CD4-positive, CD25-positive, alpha-beta regulatory T cell (primary cell): ENCODE measurements around the gene EPHB6. TPM values are rescaled to one million over a fixed set of nuclear protein-coding genes. Genes with fewer than 3 reads are reported as not detected.

Experiments used
- ATAC-seq, 2 donors: fragments of 150-1000 bp; cut with Tn5 transposase; one replicate each; pipeline ENCODE4 v1.10.0; 2021; ENCODE audit warnings: low read depth in 2 of 2, moderate number of reproducible peaks in 2 of 2, moderate library complexity in 1 of 2
- DNase-seq, 3 donors: peaks; one replicate each; pipeline versions ENCODE4 v3.0.0 to v3.0.0-alpha.2; 2012 to 2022; ENCODE audit warnings: mixed read lengths in 1 of 3
- H3K27ac ChIP-seq: one replicate; pipeline ENCODE4 v1.7.0; 2013; ENCODE audit warnings: mild to moderate bottlenecking, low read length; ENCODE audit not compliant: insufficient read depth, poor library complexity, severe bottlenecking
- H3K27me3 ChIP-seq: one replicate; pipeline ENCODE4 v1.7.0; 2013; ENCODE audit warnings: low read length; ENCODE audit not compliant: control insufficient read depth, insufficient read depth
- H3K36me3 ChIP-seq: one replicate; pipeline ENCODE4 v1.7.0; 2013; ENCODE audit warnings: mild to moderate bottlenecking, low read length, moderate library complexity; ENCODE audit not compliant: control insufficient read depth, insufficient read depth
- H3K4me1 ChIP-seq: 2 replicates; pipeline ENCODE4 v1.7.0; 2013; ENCODE audit warnings: mild to moderate bottlenecking, low read length; ENCODE audit not compliant: insufficient read depth, control insufficient read depth, poor library complexity, severe bottlenecking
- H3K4me3 ChIP-seq: one replicate; pipeline ENCODE4 v1.7.0; 2013; ENCODE audit warnings: low read depth, mild to moderate bottlenecking, low read length, moderate library complexity
- H3K9me3 ChIP-seq, 2 experiments: 1 replicate in 1 of 2; 2 replicates in 1 of 2; pipeline ENCODE4 v1.7.0; 2013; ENCODE audit warnings: low read length in 2 of 2, mild to moderate bottlenecking in 1 of 2, moderate library complexity in 1 of 2; ENCODE audit not compliant: control insufficient read depth in 2 of 2
- H3K27ac Mint-ChIP-seq, 3 donors: one replicate each; pipeline ENCODE4 v1.8.0; 2020 to 2022; ENCODE audit warnings: mild to moderate bottlenecking in 3 of 3, mixed read lengths in 3 of 3, moderate library complexity in 2 of 3
- H3K27me3 Mint-ChIP-seq: one replicate; pipeline ENCODE4 v1.8.0; 2022; ENCODE audit warnings: mild to moderate bottlenecking, mixed read lengths
- H3K36me3 Mint-ChIP-seq: one replicate; pipeline ENCODE4 v1.8.0; 2020; ENCODE audit warnings: mixed read lengths
- H3K4me1 Mint-ChIP-seq, 4 donors: one replicate each; pipeline ENCODE4 v1.8.0; 2020 to 2022; ENCODE audit warnings: mixed read lengths in 4 of 4, mild to moderate bottlenecking in 1 of 4
- H3K4me3 Mint-ChIP-seq, 4 donors: one replicate each; pipeline ENCODE4 v1.8.0; 2020 to 2022; ENCODE audit warnings: mild to moderate bottlenecking in 4 of 4, mixed read lengths in 4 of 4, moderate library complexity in 3 of 4
- H3K9me3 Mint-ChIP-seq, 7 donors: one replicate each; pipeline ENCODE4 v1.8.0; 2020 to 2022; ENCODE audit warnings: mixed read lengths in 7 of 7, mild to moderate bottlenecking in 3 of 7, moderate library complexity in 2 of 7
- polyA plus RNA-seq, 4 donors: library from polyadenylated mRNA; unstranded; fragments of 300-500 nt; fragmentation: Illumina TruSeq; gene quantifications; one replicate each; pipeline ENCODE4 v1.2.3, GENCODE V29; 2021
- total RNA-seq: library from RNA; stranded (reverse); gene quantifications from one replicate; pipeline ENCODE4 v1.2.3, GENCODE V29; 2022

EPHB6 gene
- total and polyA plus RNA-seq, 5 donors from 2014 or later, result 22.4 to 58.0 (median 29.7) TPM

- H3K27me3 ChIP-seq, result no peaks in the 10 kb centered on the region
- ATAC-seq (no peak), DNase-seq (peak in 1 of 3 donors; percentile 56)
- Mint-ChIP-seq H3K27me3 (peaks cover 6% of the 10 kb centered on the region), H3K4me1 (peaks cover 25 to 97% (median 82%) of the 10 kb centered on the region in 4 donors), H3K9me3 (no peaks in the 10 kb centered on the region), H3K36me3 (peaks cover 4% of the 10 kb centered on the region), H3K27ac (peak overlapping the region; percentile 100), H3K4me3 (peak overlapping the region; percentile 91 to 100 (median 99))
- no peaks in the 10 kb centered on the region for H3K9me3 ChIP-seq
- peak overlapping the region; percentile 100 for H3K27ac ChIP-seq
- peak overlapping the region; percentile 87 for H3K4me3 ChIP-seq
- no peaks in the 10 kb centered on the region for H3K36me3 ChIP-seq
- peaks cover 91% of the 10 kb centered on the region for H3K4me1 ChIP-seq
These were observed 45.2 kb upstream of the EPHB6 start for GRCh38 chr7:142809671-142810070.

DNA sequence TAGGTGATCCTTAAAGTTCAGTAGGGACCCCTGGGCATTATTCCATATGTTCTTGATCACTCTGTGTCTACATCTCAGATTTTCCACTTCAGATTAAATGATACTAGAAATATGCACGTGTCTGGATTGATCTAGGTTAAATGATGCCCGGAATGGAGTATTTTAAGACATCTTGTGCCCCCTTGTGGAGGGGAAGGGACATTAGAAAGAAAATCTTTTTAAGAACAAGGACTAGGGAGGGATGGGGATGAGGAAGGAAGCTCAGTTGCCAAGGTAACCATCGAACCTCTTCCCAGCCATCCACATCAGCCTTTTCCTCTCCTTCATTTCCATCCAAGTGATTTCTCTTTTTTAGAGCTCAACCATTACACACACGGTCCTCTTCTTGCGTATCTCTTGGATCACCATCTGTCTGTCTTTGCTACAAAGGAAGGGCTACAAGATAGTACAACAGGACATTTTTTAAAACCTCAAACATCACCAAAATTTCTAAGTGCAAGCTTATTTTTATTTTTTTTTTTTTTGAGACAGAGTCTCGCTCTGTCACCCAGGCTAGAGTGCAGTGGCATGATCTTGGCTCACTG lies 43.6 kb upstream of the EPHB6 start:
- no peak for ATAC-seq
- Mint-ChIP-seq H3K4me1 (peaks cover 22 to 86% (median 69%) of the 10 kb centered on the region in 4 donors), H3K27me3 (peaks cover 9% of the 10 kb centered on the region)

DNA sequence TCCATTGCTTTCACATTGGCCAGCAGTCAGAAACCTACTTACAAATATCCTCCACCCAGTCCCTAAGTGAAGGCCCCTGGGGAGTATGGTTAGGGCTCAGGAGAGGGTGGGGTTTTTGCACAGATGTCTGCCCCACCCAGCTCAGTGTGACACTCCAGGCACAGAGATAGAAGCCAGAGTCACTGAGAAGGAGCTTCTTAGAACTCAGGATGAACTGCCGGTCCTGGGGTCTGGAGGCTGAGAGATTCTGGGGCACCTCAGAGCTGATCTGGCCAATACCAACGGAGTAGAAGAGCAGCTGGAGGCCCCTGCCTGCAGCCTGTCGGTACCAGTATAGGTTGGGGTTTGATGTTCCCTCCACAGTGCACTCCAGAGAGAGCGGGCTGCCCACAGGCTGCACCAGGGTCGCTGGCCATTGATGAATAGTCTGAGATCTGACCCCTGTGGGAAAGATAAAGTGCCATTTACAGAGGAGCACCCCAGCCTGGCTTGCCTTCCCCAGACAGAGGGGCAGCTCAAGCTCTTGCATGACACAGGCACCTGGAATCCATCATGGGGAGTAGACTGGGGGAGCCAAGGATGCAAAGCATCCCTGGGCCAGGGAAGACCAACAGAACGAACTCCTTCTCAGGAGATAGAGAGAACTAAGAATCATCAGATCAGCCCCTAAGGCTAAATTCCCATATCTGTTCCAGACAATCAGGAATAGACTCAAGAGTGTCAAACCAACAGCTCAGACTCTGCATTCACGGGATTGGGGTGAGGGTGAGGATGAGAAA lies 42.2 kb upstream of the EPHB6 start:
- Mint-ChIP-seq H3K4me3 (peak overlapping the region; percentile 80 to 100 (median 84)), H3K27me3 (peaks cover 9% of the 10 kb centered on the region), H3K9me3 (no peaks in the 10 kb centered on the region), H3K27ac (peak overlapping the region; percentile 96 to 100 (median 99)), H3K36me3 (peaks cover 7% of the 10 kb centered on the region), H3K4me1 (peaks cover 22 to 73% (median 56%) of the 10 kb centered on the region in 4 donors)
- Histone ChIP-seq H3K9me3 (no peaks in the 10 kb centered on the region), H3K27ac (peak overlapping the region; percentile 100), H3K4me1 (peaks cover 61% of the 10 kb centered on the region), H3K36me3 (no peaks in the 10 kb centered on the region), H3K27me3 (no peaks in the 10 kb centered on the region), H3K4me3 (peak overlapping the region; percentile 72)
- ATAC-seq (no peak), DNase-seq (peak in 1 of 3 donors; percentile 88)

More for the DNA sequence above, 43.6 kb upstream of the EPHB6 start:
- H3K36me3 Mint-ChIP-seq, result no peaks in the 10 kb centered on the region
- no peaks in the 10 kb centered on the region for H3K9me3 Mint-ChIP-seq
- H3K9me3 ChIP-seq, result no peaks in the 10 kb centered on the region
- DNase-seq, result peak in 2 of 3 donors; percentile 84 to 85
- peak overlapping the region; percentile 87 for H3K4me3 ChIP-seq
- peak overlapping the region; percentile 96 to 100 (median 99) for H3K27ac Mint-ChIP-seq
- H3K27ac ChIP-seq, result peak overlapping the region; percentile 100
- H3K4me3 Mint-ChIP-seq, result peak overlapping the region; percentile 81 to 100 (median 86)
- peaks cover 75% of the 10 kb centered on the region for H3K4me1 ChIP-seq
- H3K27me3 ChIP-seq, result no peaks in the 10 kb centered on the region
- H3K36me3 ChIP-seq, result no peaks in the 10 kb centered on the region

- H3K27ac ChIP-seq, result peak overlapping the region; percentile 100
These were observed 41.6 kb upstream of the EPHB6 start for GRCh38 chr7:142813226-142813625.

DNA sequence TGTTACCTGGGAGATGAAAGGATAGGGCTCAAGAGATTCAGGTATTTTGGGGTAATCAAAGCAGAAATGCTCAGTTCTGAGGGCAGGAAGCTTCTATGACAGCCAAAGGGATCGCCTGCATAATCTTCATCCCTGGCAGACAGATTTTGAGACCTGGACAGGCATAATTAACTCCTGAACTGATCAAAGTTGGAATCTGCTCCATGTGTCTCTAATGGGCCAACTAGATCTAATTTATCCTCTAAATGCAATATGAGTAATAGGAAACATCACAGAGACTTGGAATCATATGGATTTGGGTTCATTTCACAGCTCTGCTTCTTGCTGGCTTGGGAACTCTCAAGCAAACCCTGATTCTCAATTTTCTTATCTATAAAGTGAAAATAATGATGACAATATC lies 41.2 kb upstream of the EPHB6 start:
- Histone ChIP-seq H3K27me3 (no peaks in the 10 kb centered on the region), H3K27ac (peak overlapping the region; percentile 100), H3K36me3 (no peaks in the 10 kb centered on the region), H3K4me1 (peaks cover 50% of the 10 kb centered on the region), H3K4me3 (peak overlapping the region; percentile 72), H3K9me3 (no peaks in the 10 kb centered on the region)
- H3K27me3 Mint-ChIP-seq, result peaks cover 13% of the 10 kb centered on the region
- H3K36me3 Mint-ChIP-seq, result peaks cover 7% of the 10 kb centered on the region
- DNase-seq, result no peak
- H3K4me1 Mint-ChIP-seq, result peaks cover 15 to 63% (median 47%) of the 10 kb centered on the region in 4 donors
- H3K4me3 Mint-ChIP-seq, result peak overlapping the region; percentile 80 to 100 (median 84)
- H3K9me3 Mint-ChIP-seq, result peaks cover 0 to 1% (median 0%) of the 10 kb centered on the region in 7 donors
- no peak for ATAC-seq
- H3K27ac Mint-ChIP-seq, result peak overlapping the region; percentile 96 to 100 (median 99)

More at GRCh38 chr7:142813226-142813625, 41.6 kb upstream of the EPHB6 start:
- H3K27me3 Mint-ChIP-seq, result peaks cover 10% of the 10 kb centered on the region
- H3K4me1 Mint-ChIP-seq, result peaks cover 16 to 67% (median 50%) of the 10 kb centered on the region in 4 donors
- H3K27me3 ChIP-seq, result no peaks in the 10 kb centered on the region
- no peaks in the 10 kb centered on the region for H3K9me3 ChIP-seq
- H3K27ac Mint-ChIP-seq, result peak overlapping the region; percentile 96 to 100 (median 99)
- peak overlapping the region; percentile 72 for H3K4me3 ChIP-seq
- no peak for ATAC-seq
- DNase-seq, result peak in 1 of 3 donors; percentile 60
- peaks cover 55% of the 10 kb centered on the region for H3K4me1 ChIP-seq
- H3K9me3 Mint-ChIP-seq, result no peaks in the 10 kb centered on the region
- H3K4me3 Mint-ChIP-seq, result peak overlapping the region; percentile 80 to 100 (median 84)
- peaks cover 7% of the 10 kb centered on the region for H3K36me3 Mint-ChIP-seq
- no peaks in the 10 kb centered on the region for H3K36me3 ChIP-seq

DNA sequence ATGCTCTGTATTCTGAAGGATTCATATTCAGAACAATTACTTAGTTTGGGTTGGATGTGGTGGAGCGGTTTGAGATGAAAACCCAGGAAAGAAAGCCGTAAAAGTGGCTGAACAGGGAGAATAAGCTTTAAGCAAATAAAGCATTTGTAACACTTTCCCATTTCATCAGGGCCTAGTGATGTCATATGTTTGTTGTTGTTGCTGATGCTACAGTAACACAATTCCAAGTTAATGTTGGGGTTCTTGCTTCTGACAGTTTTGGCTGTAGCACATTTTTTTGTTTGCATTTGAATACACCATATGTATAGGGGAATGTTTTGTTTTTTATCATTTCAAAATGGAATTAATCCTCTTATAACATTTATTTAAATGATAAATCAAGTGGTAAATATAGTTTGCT lies 40.4 kb upstream of the EPHB6 start:
- Histone ChIP-seq H3K36me3 (no peaks in the 10 kb centered on the region), H3K4me3 (peak overlapping the region; percentile 72), H3K9me3 (no peaks in the 10 kb centered on the region), H3K4me1 (peaks cover 43% of the 10 kb centered on the region), H3K27ac (no peak overlapping the region), H3K27me3 (no peaks in the 10 kb centered on the region)
- Mint-ChIP-seq H3K27me3 (peaks cover 15% of the 10 kb centered on the region), H3K4me1 (peaks cover 17 to 63% (median 44%) of the 10 kb centered on the region in 4 donors), H3K27ac (peak overlapping the region; percentile 83 to 100 (median 90)), H3K9me3 (peaks cover 0 to 3% (median 0%) of the 10 kb centered on the region in 7 donors), H3K36me3 (peaks cover 7% of the 10 kb centered on the region), H3K4me3 (peak overlapping the region; percentile 58 to 100 (median 81))
- ATAC-seq (no peak), DNase-seq (no peak)

DNA sequence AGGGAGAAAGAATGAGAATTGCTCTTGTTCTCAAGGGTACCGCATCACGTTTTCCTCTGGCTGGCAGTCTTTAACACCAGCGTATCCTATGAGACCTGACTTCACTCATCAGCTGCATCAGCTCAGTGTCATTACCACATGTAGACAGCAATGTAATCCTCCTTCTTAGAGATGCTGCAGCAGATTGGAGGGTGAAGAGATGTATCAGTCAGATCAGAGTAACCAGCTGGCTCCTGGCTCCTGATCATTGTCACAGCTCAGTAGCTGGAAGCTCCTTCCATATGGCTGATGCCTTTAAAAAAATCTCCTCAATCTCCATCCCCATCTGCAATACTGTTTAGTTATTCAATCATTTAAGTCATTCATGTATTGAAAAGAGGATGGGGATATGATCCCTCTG lies 39.7 kb upstream of the EPHB6 start:
- Histone ChIP-seq H3K36me3 (no peaks in the 10 kb centered on the region), H3K9me3 (no peaks in the 10 kb centered on the region), H3K27me3 (no peaks in the 10 kb centered on the region), H3K4me3 (peak overlapping the region; percentile 72), H3K27ac (peak overlapping the region; percentile 26), H3K4me1 (peaks cover 36% of the 10 kb centered on the region)
- ATAC-seq, result no peak
- peak in 1 of 3 donors; percentile 23 for DNase-seq
- peaks cover 17 to 56% (median 41%) of the 10 kb centered on the region in 4 donors for H3K4me1 Mint-ChIP-seq
- H3K9me3 Mint-ChIP-seq, result peaks cover 0 to 3% (median 0%) of the 10 kb centered on the region in 7 donors
- H3K36me3 Mint-ChIP-seq, result peaks cover 7% of the 10 kb centered on the region
- peaks cover 21% of the 10 kb centered on the region for H3K27me3 Mint-ChIP-seq
- H3K27ac Mint-ChIP-seq, result peak overlapping the region in 2 of 3 donors; percentile 85 to 100
- peak overlapping the region; percentile 64 to 81 (median 76) for H3K4me3 Mint-ChIP-seq
